ENCODE data around the gene PRX. TPM values are rescaled to one million over a fixed set of nuclear protein-coding genes. Genes with fewer than 3 reads are reported as not detected.
A peak's percentile ranks its signal among the peaks of the same experiment; 100 is the strongest.

Gene PRX
- total RNA-seq, 4 donors from 2014 or later, result 1.5 to 5.0 (median 2.6) TPM

DNA sequence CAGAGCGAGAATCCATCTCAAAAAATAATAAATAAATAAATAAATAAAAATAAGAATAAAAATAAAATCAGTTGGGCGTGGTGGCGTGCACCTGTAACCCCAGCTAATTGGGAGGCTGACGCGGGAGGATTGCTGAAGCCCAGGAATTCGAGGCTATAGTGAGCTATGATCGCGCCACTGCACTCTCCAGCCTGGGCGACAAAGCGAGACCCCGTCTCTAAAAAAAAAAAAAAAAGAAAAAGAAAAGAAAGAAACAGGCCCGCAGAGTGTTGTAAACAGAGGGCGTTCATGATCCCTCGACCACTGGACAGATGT is 7.2 kb upstream of the PRX start:
- TF ChIP-seq POLR2AphosphoS5 (IDR thresholded peaks at IDR 0.05) (no peak), POLR2A (IDR thresholded peaks at IDR 0.05) (no peak), EP300 (IDR thresholded peaks at IDR 0.05; ENCODE audit: low read depth) (no peak)
- TF ChIP-seq, protein P1, sequence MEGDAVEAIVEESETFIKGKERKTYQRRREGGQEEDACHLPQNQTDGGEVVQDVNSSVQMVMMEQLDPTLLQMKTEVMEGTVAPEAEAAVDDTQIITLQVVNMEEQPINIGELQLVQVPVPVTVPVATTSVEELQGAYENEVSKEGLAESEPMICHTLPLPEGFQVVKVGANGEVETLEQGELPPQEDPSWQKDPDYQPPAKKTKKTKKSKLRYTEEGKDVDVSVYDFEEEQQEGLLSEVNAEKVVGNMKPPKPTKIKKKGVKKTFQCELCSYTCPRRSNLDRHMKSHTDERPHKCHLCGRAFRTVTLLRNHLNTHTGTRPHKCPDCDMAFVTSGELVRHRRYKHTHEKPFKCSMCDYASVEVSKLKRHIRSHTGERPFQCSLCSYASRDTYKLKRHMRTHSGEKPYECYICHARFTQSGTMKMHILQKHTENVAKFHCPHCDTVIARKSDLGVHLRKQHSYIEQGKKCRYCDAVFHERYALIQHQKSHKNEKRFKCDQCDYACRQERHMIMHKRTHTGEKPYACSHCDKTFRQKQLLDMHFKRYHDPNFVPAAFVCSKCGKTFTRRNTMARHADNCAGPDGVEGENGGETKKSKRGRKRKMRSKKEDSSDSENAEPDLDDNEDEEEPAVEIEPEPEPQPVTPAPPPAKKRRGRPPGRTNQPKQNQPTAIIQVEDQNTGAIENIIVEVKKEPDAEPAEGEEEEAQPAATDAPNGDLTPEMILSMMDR (IDR thresholded peaks at IDR 0.05), result no peak
- Histone ChIP-seq H3K4me3 (peak overlapping the region; percentile 54 to 74 (median 60)), H3K27me3 (no peaks in the 10 kb centered on the region), H3K9me3 (no peaks in the 10 kb centered on the region), H3K36me3 (peaks cover 0 to 10% (median 0%) of the 10 kb centered on the region in 4 donors), H3K27ac (peak overlapping the region; percentile 97 to 100 (median 98)), H3K4me1 (peaks cover 23 to 52% (median 31%) of the 10 kb centered on the region in 4 donors)
- intact Hi-C loops (cut with DNase I; ENCODE audit: low total_unique reads) (no loop called here), in situ Hi-C loops (cut with MboI; ENCODE audit: low pct_ligation_motif_present in 1 of 4, low pct_unique_long_range_greater_than_20kb in 1 of 4, low sequenced_read_pairs in 3 of 4) (loop anchor here in 2 of 4 donors (10.0 to 25.0 kb wide), 2 partner anchors 133 to 136 kb away; partner anchors contain the start of gene AKT2 (in 2 of the 2))
- 45 to 51% methylated on average over 5 to 14 of the region's 14 CpGs for WGBS, 2 donors (ENCODE audit: low coverage in 1 of 2)
- no peak for DNase-seq

GRCh38 chr19:40419780-40420179 is 6.6 kb upstream of the PRX start:
- WGBS, 2 donors (ENCODE audit: low coverage in 1 of 2), result 89% methylated on average over 5 of the region's 5 CpGs; no CpG with 5 or more reads in 1 of the 2 donors
- H3K9me3 ChIP-seq, result no peaks in the 10 kb centered on the region
- in situ Hi-C loops (cut with MboI; ENCODE audit: low pct_ligation_motif_present in 1 of 4, low pct_unique_long_range_greater_than_20kb in 1 of 4, low sequenced_read_pairs in 3 of 4) (loop anchor here in 2 of 4 donors (10.0 to 25.0 kb wide), 2 partner anchors 132 to 135 kb away; partner anchors contain the start of gene AKT2 (in 2 of the 2)), intact Hi-C loops (cut with DNase I; ENCODE audit: low total_unique reads) (no loop called here)
- H3K4me3 ChIP-seq, result no peak overlapping the region
- DNase-seq, result no peak
- H3K36me3 ChIP-seq, result peaks cover 0 to 10% (median 0%) of the 10 kb centered on the region in 4 donors
- no peaks in the 10 kb centered on the region for H3K27me3 ChIP-seq
- TF ChIP-seq EP300 (IDR thresholded peaks at IDR 0.05; ENCODE audit: low read depth), result no peak
- TF ChIP-seq POLR2AphosphoS5 (IDR thresholded peaks at IDR 0.05), result no peak
- TF ChIP-seq, protein P1 (IDR thresholded peaks at IDR 0.05), result no peak
- no peak for TF ChIP-seq POLR2A (IDR thresholded peaks at IDR 0.05)
- peak overlapping the region in 1 of 4 donors; percentile 97 for H3K27ac ChIP-seq
- H3K4me1 ChIP-seq, result peaks cover 23 to 51% (median 30%) of the 10 kb centered on the region in 4 donors

- no peaks in the 10 kb centered on the region for H3K9me3 ChIP-seq
- intact Hi-C loops (cut with DNase I; ENCODE audit: low total_unique reads), result no loop called here
- H3K4me3 ChIP-seq, result no peak overlapping the region
- H3K27me3 ChIP-seq, result no peaks in the 10 kb centered on the region
- TF ChIP-seq EP300 (IDR thresholded peaks at IDR 0.05; ENCODE audit: low read depth) (no peak), POLR2A (IDR thresholded peaks at IDR 0.05) (no peak), POLR2AphosphoS5 (IDR thresholded peaks at IDR 0.05) (no peak)
- TF ChIP-seq, protein P1 (IDR thresholded peaks at IDR 0.05), result no peak
- no peak for DNase-seq
- in situ Hi-C loops (cut with MboI; ENCODE audit: low pct_ligation_motif_present in 1 of 4, low pct_unique_long_range_greater_than_20kb in 1 of 4, low sequenced_read_pairs in 3 of 4), result loop anchor here in 1 of 4 donors (25.0 kb wide), 1 partner anchor 132 kb away; the partner anchor contains the start of gene AKT2
- H3K27ac ChIP-seq, result no peak overlapping the region
- WGBS, 2 donors (ENCODE audit: low coverage in 1 of 2), result 69 to 100% methylated on average over 2 to 5 of the region's 5 CpGs
- H3K36me3 ChIP-seq, result peaks cover 0 to 10% (median 0%) of the 10 kb centered on the region in 4 donors
- peaks cover 19 to 45% (median 24%) of the 10 kb centered on the region in 4 donors for H3K4me1 ChIP-seq
Observed at GRCh38 chr19:40419066-40419612, 6.0 kb upstream of the PRX start.

GRCh38 chr19:40418040-40418439 is 4.9 kb upstream of the PRX start:
- in situ Hi-C loops (cut with MboI; ENCODE audit: low pct_ligation_motif_present in 1 of 4, low pct_unique_long_range_greater_than_20kb in 1 of 4, low sequenced_read_pairs in 3 of 4) (loop anchor here in 1 of 4 donors (25.0 kb wide), 1 partner anchor 131 kb away; the partner anchor contains the start of gene AKT2), intact Hi-C loops (cut with DNase I; ENCODE audit: low total_unique reads) (no loop called here)
- no peaks in the 10 kb centered on the region for H3K9me3 ChIP-seq
- H3K27ac ChIP-seq, result peak overlapping the region in 3 of 4 donors; percentile 67 to 80 (median 75)
- no peak for DNase-seq
- 86 to 100% methylated on average over 2 to 3 of the region's 3 CpGs for WGBS, 2 donors (ENCODE audit: low coverage in 1 of 2)
- H3K4me1 ChIP-seq, result peaks cover 13 to 34% (median 16%) of the 10 kb centered on the region in 4 donors
- no peak overlapping the region for H3K4me3 ChIP-seq
- H3K27me3 ChIP-seq, result no peaks in the 10 kb centered on the region
- peaks cover 0 to 8% (median 0%) of the 10 kb centered on the region in 4 donors for H3K36me3 ChIP-seq
- TF ChIP-seq, protein P1 (IDR thresholded peaks at IDR 0.05), result no peak
- no peak for TF ChIP-seq EP300 (IDR thresholded peaks at IDR 0.05; ENCODE audit: low read depth)
- TF ChIP-seq POLR2AphosphoS5 (IDR thresholded peaks at IDR 0.05), result no peak
- no peak for TF ChIP-seq POLR2A (IDR thresholded peaks at IDR 0.05)

Data from transverse colon (tissue), 4 donors.